ENCODE measurements around the gene SRMS. TPM values are rescaled to one million over a fixed set of nuclear protein-coding genes. Genes with fewer than 3 reads are reported as not detected.

Gene SRMS
- total and polyA plus RNA-seq, 2 donors from 2014 or later = 0.38 TPM; not detected in 1

- H3K9me3 ChIP-seq (ENCODE audit: control insufficient read depth in 2 of 3, insufficient read depth in 1 of 3, low read length in 3 of 3) = no peaks in the 10 kb centered on the region
- H3K4me3 ChIP-seq (ENCODE audit: low read length in 3 of 3) = no peak overlapping the region
- peaks cover 2% of the 10 kb centered on the region for H3K27me3 ChIP-seq (ENCODE audit: control insufficient read depth, insufficient read depth, low read length)
- no peak for FAIRE-seq
- no peak overlapping the region for H3K9ac ChIP-seq (ENCODE audit: low read length in 3 of 3)
- intact Hi-C loops (cut with DNase I) = no loop called here
- no peak for DNase-seq
- H3K27ac ChIP-seq (ENCODE audit: low read depth in 2 of 2, low read length in 2 of 2) = no peak overlapping the region
- no peak for TF ChIP-seq CTCF (IDR thresholded peaks at IDR 0.05; ENCODE audit: borderline replicate concordance, extremely low read depth, insufficient read depth)
- no peaks in the 10 kb centered on the region for H3K36me3 ChIP-seq (ENCODE audit: control insufficient read depth in 2 of 3, insufficient read depth in 3 of 3, low read length in 3 of 3)
- H3K4me1 ChIP-seq (ENCODE audit: control insufficient read depth in 2 of 3, insufficient read depth in 2 of 3, low read depth in 1 of 3, low read length in 3 of 3) = no peaks in the 10 kb centered on the region
Observed at GRCh38 chr20:63494084-63494419, 53.5 kb downstream of the SRMS start.

GRCh38 chr20:63493563-63494020 lies 54.0 kb downstream of the SRMS start:
- no peaks in the 10 kb centered on the region for H3K4me1 ChIP-seq (ENCODE audit: control insufficient read depth in 2 of 3, insufficient read depth in 2 of 3, low read depth in 1 of 3, low read length in 3 of 3)
- no peak overlapping the region for H3K9ac ChIP-seq (ENCODE audit: low read length in 3 of 3)
- no peak for TF ChIP-seq CTCF (IDR thresholded peaks at IDR 0.05; ENCODE audit: borderline replicate concordance, extremely low read depth, insufficient read depth)
- H3K4me3 ChIP-seq (ENCODE audit: low read length in 3 of 3) = no peak overlapping the region
- no peak for FAIRE-seq
- intact Hi-C loops (cut with DNase I) = no loop called here
- peaks cover 2% of the 10 kb centered on the region for H3K27me3 ChIP-seq (ENCODE audit: control insufficient read depth, insufficient read depth, low read length)
- no peaks in the 10 kb centered on the region for H3K36me3 ChIP-seq (ENCODE audit: control insufficient read depth in 2 of 3, insufficient read depth in 3 of 3, low read length in 3 of 3)
- H3K9me3 ChIP-seq (ENCODE audit: control insufficient read depth in 2 of 3, insufficient read depth in 1 of 3, low read length in 3 of 3) = no peaks in the 10 kb centered on the region
- no peak overlapping the region for H3K27ac ChIP-seq (ENCODE audit: low read depth in 2 of 2, low read length in 2 of 2)
- peak in 1 of 5 donors; percentile 61 for DNase-seq

GRCh38 chr20:63492982-63493381 lies 54.6 kb downstream of the SRMS start:
- Histone ChIP-seq H3K4me3 (ENCODE audit: low read length in 3 of 3) (no peak overlapping the region), H3K36me3 (ENCODE audit: control insufficient read depth in 2 of 3, insufficient read depth in 3 of 3, low read length in 3 of 3) (no peaks in the 10 kb centered on the region), H3K4me1 (ENCODE audit: control insufficient read depth in 2 of 3, insufficient read depth in 2 of 3, low read depth in 1 of 3, low read length in 3 of 3) (no peaks in the 10 kb centered on the region), H3K27ac (ENCODE audit: low read depth in 2 of 2, low read length in 2 of 2) (no peak overlapping the region), H3K9ac (ENCODE audit: low read length in 3 of 3) (no peak overlapping the region), H3K27me3 (ENCODE audit: control insufficient read depth, insufficient read depth, low read length) (peaks cover 2% of the 10 kb centered on the region), H3K9me3 (ENCODE audit: control insufficient read depth in 2 of 3, insufficient read depth in 1 of 3, low read length in 3 of 3) (no peaks in the 10 kb centered on the region)
- DNase-seq (peak in 1 of 5 donors; percentile 56), FAIRE-seq (no peak)
- TF ChIP-seq CTCF (IDR thresholded peaks at IDR 0.05; ENCODE audit: borderline replicate concordance, extremely low read depth, insufficient read depth) = no peak
- intact Hi-C loops (cut with DNase I) = no loop called here

DNA sequence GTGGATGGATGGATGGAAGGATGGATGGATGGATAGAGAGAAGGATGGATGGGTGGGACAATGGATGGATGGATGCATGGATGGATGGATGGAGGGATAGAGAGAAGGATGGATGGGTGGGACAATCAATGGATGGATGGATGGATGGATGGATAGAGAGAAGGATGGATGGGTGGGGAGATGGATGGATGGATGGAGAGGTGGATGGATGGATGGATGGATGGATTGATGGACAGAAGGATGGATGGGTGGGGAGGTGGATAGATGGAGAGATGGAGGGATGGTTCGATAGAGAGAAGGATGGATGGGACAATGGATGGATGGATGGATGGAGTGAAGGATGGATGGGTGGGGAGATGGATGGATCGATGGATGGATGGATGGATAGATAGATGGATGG lies 55.0 kb downstream of the SRMS start:
- FAIRE-seq (no peak), DNase-seq (no peak)
- Histone ChIP-seq H3K27me3 (ENCODE audit: control insufficient read depth, insufficient read depth, low read length) (peaks cover 2% of the 10 kb centered on the region), H3K9ac (ENCODE audit: low read length in 3 of 3) (no peak overlapping the region), H3K9me3 (ENCODE audit: control insufficient read depth in 2 of 3, insufficient read depth in 1 of 3, low read length in 3 of 3) (no peaks in the 10 kb centered on the region), H3K27ac (ENCODE audit: low read depth in 2 of 2, low read length in 2 of 2) (no peak overlapping the region), H3K4me3 (ENCODE audit: low read length in 3 of 3) (no peak overlapping the region), H3K4me1 (ENCODE audit: control insufficient read depth in 2 of 3, insufficient read depth in 2 of 3, low read depth in 1 of 3, low read length in 3 of 3) (no peaks in the 10 kb centered on the region), H3K36me3 (ENCODE audit: control insufficient read depth in 2 of 3, insufficient read depth in 3 of 3, low read length in 3 of 3) (no peaks in the 10 kb centered on the region)
- no peak for TF ChIP-seq CTCF (IDR thresholded peaks at IDR 0.05; ENCODE audit: borderline replicate concordance, extremely low read depth, insufficient read depth)
- intact Hi-C loops (cut with DNase I) = no loop called here
